ENCODE measurements around the gene PIK3AP1. TPM values are rescaled to one million over a fixed set of nuclear protein-coding genes. Genes with fewer than 3 reads are reported as not detected.

PIK3AP1 gene
- polyA plus RNA-seq, 1 of the 3 experiments (the other 2 are of a cell fraction), result 0.07 TPM

GRCh38 chr10:96584035-96584434 lies 136.3 kb downstream of the PIK3AP1 start:
- Histone ChIP-seq H3K27me3 (ENCODE audit: insufficient read depth) (no peaks in the 10 kb centered on the region), H3K27ac (ENCODE audit: low read depth in 2 of 2, low read length in 1 of 2) (no peak overlapping the region), H3K4me3 (ENCODE audit: low read depth in 2 of 2, low read length in 1 of 2) (no peak overlapping the region; a peak in 1 of 4 replicates), H3K79me2 (ENCODE audit: insufficient read depth) (peaks cover 77% of the 10 kb centered on the region), H3K9me2 (no peaks in the 10 kb centered on the region), H3K9ac (no peak overlapping the region), H3F3A (replicated peaks; ENCODE audit: insufficient read depth) (peaks cover 21% of the 10 kb centered on the region), H4K20me1 (ENCODE audit: insufficient read depth) (peaks cover 72% of the 10 kb centered on the region), H3K4me1 (ENCODE audit: control insufficient read depth in 1 of 2, insufficient read depth in 2 of 2, low read depth in 1 of 2, low read length in 1 of 2) (peaks cover 8 to 18% of the 10 kb centered on the region in 2 experiments; a peak in 3 of 4 replicates), H3K9me3 (no peaks in the 10 kb centered on the region), H3K36me3 (replicated peaks in 1 of 2; ENCODE audit: control insufficient read depth in 1 of 2, insufficient read depth in 2 of 2, low read length in 1 of 2) (peaks cover 0 to 5% of the 10 kb centered on the region in 2 experiments), H2AFZ (ENCODE audit: low read depth) (no peak overlapping the region), H3K4me2 (0 out of 2 replicates have a peak overlapping the region, but pooled peaks have one; percentile 89)
- no peak for DNase-seq
- CTCF ChIA-PET, result interaction anchor here (1.7 kb wide), 1 partner anchor 70 kb away, joined by 3 read pairs; the partner anchor contains the start of gene TLL2
- 98% methylated on average over 1 of the region's 1 CpG for WGBS (ENCODE audit: low lambda C conversion rate)
- no peak for TF ChIP-seq FOXJ3 (CRISPR knock-in tag; IDR thresholded peaks at IDR 0.05)
- TF ChIP-seq TEAD4 (IDR thresholded peaks at IDR 0.05; ENCODE audit: borderline replicate concordance, insufficient read depth), result no peak
- TF ChIP-seq GABPA (IDR thresholded peaks at IDR 0.05; ENCODE audit: low read depth), result no peak
- TF ChIP-seq NRF1 (IDR thresholded peaks at IDR 0.05; ENCODE audit: low read depth, low read length), result no peak
- no peak for TF ChIP-seq FOXM1 (IDR thresholded peaks at IDR 0.05; ENCODE audit: low read depth)
- no peak for TF ChIP-seq REST (IDR thresholded peaks at IDR 0.05; ENCODE audit: low read depth, low read length)
- no peak for TF ChIP-seq SIN3A (IDR thresholded peaks at IDR 0.05; ENCODE audit: borderline replicate concordance, low read depth, low read length)
- no peak for TF ChIP-seq MXI1 (IDR thresholded peaks at IDR 0.05; ENCODE audit: low read depth, low read length)
- no peak for TF ChIP-seq FOSL2 (IDR thresholded peaks at IDR 0.05; ENCODE audit: borderline replicate concordance, low read depth)
- no peak for TF ChIP-seq EP300 (IDR thresholded peaks at IDR 0.05; ENCODE audit: borderline replicate concordance in 1 of 2, low read depth in 1 of 2, low read length in 1 of 2)
- TF ChIP-seq ELF1 (IDR thresholded peaks at IDR 0.05), result no peak
- no peak for TF ChIP-seq SMC3 (IDR thresholded peaks at IDR 0.05; ENCODE audit: low read depth, low read length)
- no peak for TF ChIP-seq POLR2AphosphoS5 (IDR thresholded peaks at IDR 0.05; ENCODE audit: low read depth, low read length)
- TF ChIP-seq, protein P1, sequence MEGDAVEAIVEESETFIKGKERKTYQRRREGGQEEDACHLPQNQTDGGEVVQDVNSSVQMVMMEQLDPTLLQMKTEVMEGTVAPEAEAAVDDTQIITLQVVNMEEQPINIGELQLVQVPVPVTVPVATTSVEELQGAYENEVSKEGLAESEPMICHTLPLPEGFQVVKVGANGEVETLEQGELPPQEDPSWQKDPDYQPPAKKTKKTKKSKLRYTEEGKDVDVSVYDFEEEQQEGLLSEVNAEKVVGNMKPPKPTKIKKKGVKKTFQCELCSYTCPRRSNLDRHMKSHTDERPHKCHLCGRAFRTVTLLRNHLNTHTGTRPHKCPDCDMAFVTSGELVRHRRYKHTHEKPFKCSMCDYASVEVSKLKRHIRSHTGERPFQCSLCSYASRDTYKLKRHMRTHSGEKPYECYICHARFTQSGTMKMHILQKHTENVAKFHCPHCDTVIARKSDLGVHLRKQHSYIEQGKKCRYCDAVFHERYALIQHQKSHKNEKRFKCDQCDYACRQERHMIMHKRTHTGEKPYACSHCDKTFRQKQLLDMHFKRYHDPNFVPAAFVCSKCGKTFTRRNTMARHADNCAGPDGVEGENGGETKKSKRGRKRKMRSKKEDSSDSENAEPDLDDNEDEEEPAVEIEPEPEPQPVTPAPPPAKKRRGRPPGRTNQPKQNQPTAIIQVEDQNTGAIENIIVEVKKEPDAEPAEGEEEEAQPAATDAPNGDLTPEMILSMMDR (IDR thresholded peaks at IDR 0.05), result no peak
- no peak for TF ChIP-seq IRF3 (IDR thresholded peaks at IDR 0.05; ENCODE audit: low read depth, low read length)
- TF ChIP-seq, protein P2, sequence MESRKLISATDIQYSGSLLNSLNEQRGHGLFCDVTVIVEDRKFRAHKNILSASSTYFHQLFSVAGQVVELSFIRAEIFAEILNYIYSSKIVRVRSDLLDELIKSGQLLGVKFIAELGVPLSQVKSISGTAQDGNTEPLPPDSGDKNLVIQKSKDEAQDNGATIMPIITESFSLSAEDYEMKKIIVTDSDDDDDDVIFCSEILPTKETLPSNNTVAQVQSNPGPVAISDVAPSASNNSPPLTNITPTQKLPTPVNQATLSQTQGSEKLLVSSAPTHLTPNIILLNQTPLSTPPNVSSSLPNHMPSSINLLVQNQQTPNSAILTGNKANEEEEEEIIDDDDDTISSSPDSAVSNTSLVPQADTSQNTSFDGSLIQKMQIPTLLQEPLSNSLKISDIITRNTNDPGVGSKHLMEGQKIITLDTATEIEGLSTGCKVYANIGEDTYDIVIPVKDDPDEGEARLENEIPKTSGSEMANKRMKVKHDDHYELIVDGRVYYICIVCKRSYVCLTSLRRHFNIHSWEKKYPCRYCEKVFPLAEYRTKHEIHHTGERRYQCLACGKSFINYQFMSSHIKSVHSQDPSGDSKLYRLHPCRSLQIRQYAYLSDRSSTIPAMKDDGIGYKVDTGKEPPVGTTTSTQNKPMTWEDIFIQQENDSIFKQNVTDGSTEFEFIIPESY (IDR thresholded peaks at IDR 0.05; ENCODE audit: borderline replicate concordance, low read depth), result no peak
- TF ChIP-seq, protein P3, sequence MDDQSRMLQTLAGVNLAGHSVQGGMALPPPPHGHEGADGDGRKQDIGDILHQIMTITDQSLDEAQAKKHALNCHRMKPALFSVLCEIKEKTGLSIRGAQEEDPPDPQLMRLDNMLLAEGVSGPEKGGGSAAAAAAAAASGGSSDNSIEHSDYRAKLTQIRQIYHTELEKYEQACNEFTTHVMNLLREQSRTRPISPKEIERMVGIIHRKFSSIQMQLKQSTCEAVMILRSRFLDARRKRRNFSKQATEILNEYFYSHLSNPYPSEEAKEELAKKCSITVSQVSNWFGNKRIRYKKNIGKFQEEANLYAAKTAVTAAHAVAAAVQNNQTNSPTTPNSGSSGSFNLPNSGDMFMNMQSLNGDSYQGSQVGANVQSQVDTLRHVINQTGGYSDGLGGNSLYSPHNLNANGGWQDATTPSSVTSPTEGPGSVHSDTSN (IDR thresholded peaks at IDR 0.05), result no peak
- TF ChIP-seq RAD21 (IDR thresholded peaks at IDR 0.05; ENCODE audit: low read length), result no peak
- no peak for TF ChIP-seq RCOR1 (IDR thresholded peaks at IDR 0.05; ENCODE audit: low read length)
- TF ChIP-seq, protein P4, sequence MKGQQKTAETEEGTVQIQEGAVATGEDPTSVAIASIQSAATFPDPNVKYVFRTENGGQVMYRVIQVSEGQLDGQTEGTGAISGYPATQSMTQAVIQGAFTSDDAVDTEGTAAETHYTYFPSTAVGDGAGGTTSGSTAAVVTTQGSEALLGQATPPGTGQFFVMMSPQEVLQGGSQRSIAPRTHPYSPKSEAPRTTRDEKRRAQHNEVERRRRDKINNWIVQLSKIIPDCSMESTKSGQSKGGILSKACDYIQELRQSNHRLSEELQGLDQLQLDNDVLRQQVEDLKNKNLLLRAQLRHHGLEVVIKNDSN (IDR thresholded peaks at IDR 0.05; ENCODE audit: borderline replicate concordance, low read depth), result no peak
- POLR2A ChIA-PET, result interaction anchor here (0.6 kb wide), 1 partner anchor 20 kb away, joined by 4 read pairs; no protein-coding TSS in a partner anchor
